ENCODE measurements around the gene MKI67.
A peak's percentile ranks its signal among the peaks of the same experiment; 100 is the strongest.

Gene MKI67

GRCh38 chr10:128065881-128066534 is 60.2 kb downstream of the MKI67 start:
- H3K27ac ChIP-seq (ENCODE audit: poor library complexity, severe bottlenecking), result peak overlapping the region; percentile 95
- H3K27me3 ChIP-seq (ENCODE audit: insufficient read depth, poor library complexity, severe bottlenecking), result no peaks in the 10 kb centered on the region
- no peak for ATAC-seq (ENCODE audit: low read depth)
- no peak overlapping the region for H3K4me3 ChIP-seq (ENCODE audit: severe bottlenecking)
- peaks cover 24% of the 10 kb centered on the region for H3K4me1 ChIP-seq (ENCODE audit: insufficient read depth, poor library complexity, severe bottlenecking)
- H3K9me3 ChIP-seq (ENCODE audit: severe bottlenecking), result no peaks in the 10 kb centered on the region
- H3K36me3 ChIP-seq (ENCODE audit: low read depth), result peaks cover 56% of the 10 kb centered on the region
- TF ChIP-seq CTCF (IDR thresholded peaks at IDR 0.05; ENCODE audit: poor library complexity, severe bottlenecking), result no peak
- DNase-seq (ENCODE audit: low spot score), result no peak

- no peaks in the 10 kb centered on the region for H3K9me3 ChIP-seq (ENCODE audit: severe bottlenecking)
- no peak overlapping the region for H3K4me3 ChIP-seq (ENCODE audit: severe bottlenecking)
- TF ChIP-seq CTCF (IDR thresholded peaks at IDR 0.05; ENCODE audit: poor library complexity, severe bottlenecking), result no peak
- H3K36me3 ChIP-seq (ENCODE audit: low read depth), result peaks cover 47% of the 10 kb centered on the region
- peaks cover 24% of the 10 kb centered on the region for H3K4me1 ChIP-seq (ENCODE audit: insufficient read depth, poor library complexity, severe bottlenecking)
- peak overlapping the region; percentile 95 for H3K27ac ChIP-seq (ENCODE audit: poor library complexity, severe bottlenecking)
- H3K27me3 ChIP-seq (ENCODE audit: insufficient read depth, poor library complexity, severe bottlenecking), result no peaks in the 10 kb centered on the region
- DNase-seq (ENCODE audit: low spot score) (no peak), ATAC-seq (ENCODE audit: low read depth) (no peak; the same call in 2 of the 3 replicates)
Measured at GRCh38 chr10:128064970-128065580, 61.1 kb downstream of the MKI67 start.

GRCh38 chr10:128064108-128064969 is 61.9 kb downstream of the MKI67 start:
- H3K27me3 ChIP-seq (ENCODE audit: insufficient read depth, poor library complexity, severe bottlenecking), result no peaks in the 10 kb centered on the region
- H3K4me3 ChIP-seq (ENCODE audit: severe bottlenecking), result no peak overlapping the region
- H3K4me1 ChIP-seq (ENCODE audit: insufficient read depth, poor library complexity, severe bottlenecking), result peaks cover 19% of the 10 kb centered on the region
- H3K9me3 ChIP-seq (ENCODE audit: severe bottlenecking), result no peaks in the 10 kb centered on the region
- no peak for TF ChIP-seq CTCF (IDR thresholded peaks at IDR 0.05; ENCODE audit: poor library complexity, severe bottlenecking)
- ATAC-seq (ENCODE audit: low read depth), result peak; percentile 70
- DNase-seq (ENCODE audit: low spot score), result no peak
- H3K36me3 ChIP-seq (ENCODE audit: low read depth), result peaks cover 46% of the 10 kb centered on the region
- H3K27ac ChIP-seq (ENCODE audit: poor library complexity, severe bottlenecking), result peak overlapping the region; percentile 95

- peaks cover 46% of the 10 kb centered on the region for H3K36me3 ChIP-seq (ENCODE audit: low read depth)
- peak overlapping the region; percentile 95 for H3K27ac ChIP-seq (ENCODE audit: poor library complexity, severe bottlenecking)
- DNase-seq (ENCODE audit: low spot score), result no peak
- peaks cover 19% of the 10 kb centered on the region for H3K4me1 ChIP-seq (ENCODE audit: insufficient read depth, poor library complexity, severe bottlenecking)
- no peaks in the 10 kb centered on the region for H3K9me3 ChIP-seq (ENCODE audit: severe bottlenecking)
- ATAC-seq (ENCODE audit: low read depth), result peak; percentile 66
- H3K4me3 ChIP-seq (ENCODE audit: severe bottlenecking), result no peak overlapping the region
- no peaks in the 10 kb centered on the region for H3K27me3 ChIP-seq (ENCODE audit: insufficient read depth, poor library complexity, severe bottlenecking)
- TF ChIP-seq CTCF (IDR thresholded peaks at IDR 0.05; ENCODE audit: poor library complexity, severe bottlenecking), result no peak
Measured at GRCh38 chr10:128063736-128064107, 62.5 kb downstream of the MKI67 start.
